ENCODE results near the gene GDNF. TPM values are rescaled to one million over a fixed set of nuclear protein-coding genes. Genes with fewer than 3 reads are reported as not detected.
"Not testable (repeated sequence)": the region's sequence is repeated elsewhere in the genome, so short reads cannot be mapped to it uniquely, and the experiment has no call there.

The GDNF gene
- total RNA-seq: not detected

GRCh38 chr5:37839407-37840052 is at the start of gene GDNF:
Gene GDNF (minus strand): TSS chr5:37840041. CDS start chr5:37834796, 5,245 bp downstream.
- ChIA-PET CTCF (interaction anchor here (1.4 kb wide), 1 partner anchor 353 kb away, joined by 9 read pairs; no protein-coding TSS in a partner anchor), POLR2A (no interaction called here)

DNA sequence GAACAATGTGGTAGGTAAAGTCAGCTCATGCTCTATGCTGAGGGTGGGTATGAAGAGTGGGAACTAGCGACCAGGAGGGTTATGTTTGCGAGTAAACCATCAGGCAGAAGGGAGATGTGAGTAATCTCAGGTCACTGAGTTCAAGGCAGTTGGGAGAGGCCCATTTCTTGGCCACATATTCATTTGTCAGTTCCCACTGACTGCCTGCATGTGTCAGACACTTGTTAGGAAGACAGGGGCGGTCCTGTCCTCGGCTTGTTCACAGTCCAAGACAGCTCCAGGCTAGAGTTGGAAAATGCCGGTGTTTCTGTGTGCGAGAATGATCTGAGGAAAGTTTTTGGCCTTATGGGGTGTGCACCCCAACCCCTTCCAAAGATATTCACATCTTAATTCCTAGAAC is 48.6 kb upstream of the GDNF start:
- POLR2A ChIA-PET: no interaction called here
- CTCF ChIA-PET: no interaction called here

- ChIA-PET CTCF (no interaction called here), POLR2A (no interaction called here)
Observed at GRCh38 chr5:37886242-37886905, 46.5 kb upstream of the GDNF start.

DNA sequence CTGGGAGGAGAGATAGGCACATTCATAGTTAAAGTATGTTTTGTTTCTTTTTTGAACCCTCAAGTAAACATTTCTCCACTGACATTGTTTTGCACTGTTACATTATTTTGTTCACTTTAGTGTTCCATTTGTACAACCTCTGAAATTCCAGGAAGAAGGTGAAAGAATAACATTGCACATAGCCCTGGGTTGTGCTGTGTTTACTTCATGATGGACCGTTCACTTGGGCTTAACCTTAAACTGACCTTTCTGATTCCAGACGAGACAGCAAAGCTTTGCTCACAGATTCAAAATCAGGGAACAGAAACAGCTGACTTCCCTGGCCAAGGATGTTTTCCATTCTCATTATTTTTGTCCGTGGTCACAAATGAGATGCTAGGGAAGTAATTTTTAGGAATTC is 42.8 kb upstream of the GDNF start:
- ChIA-PET POLR2A (no interaction called here), CTCF (no interaction called here)

DNA sequence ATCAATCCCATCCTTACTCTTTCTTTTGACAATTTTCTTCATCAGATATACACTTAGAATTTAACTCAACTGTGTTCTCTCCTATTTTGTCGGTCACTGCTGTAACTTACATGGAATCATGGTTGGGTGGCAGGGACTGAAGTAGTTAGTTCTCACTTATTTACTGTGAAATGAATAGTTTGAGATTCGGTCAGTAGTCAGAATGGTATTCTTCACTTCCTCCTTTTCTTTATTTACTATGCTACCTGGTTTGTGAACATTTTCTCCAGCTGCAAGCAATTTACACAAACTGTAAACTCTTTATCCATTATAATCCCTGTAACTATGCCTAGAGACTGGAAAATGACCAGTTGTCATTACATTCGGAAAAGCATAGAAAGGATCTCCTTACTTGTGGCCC is 41.5 kb upstream of the GDNF start:
- ChIA-PET CTCF (no interaction called here), POLR2A (no interaction called here)

DNA sequence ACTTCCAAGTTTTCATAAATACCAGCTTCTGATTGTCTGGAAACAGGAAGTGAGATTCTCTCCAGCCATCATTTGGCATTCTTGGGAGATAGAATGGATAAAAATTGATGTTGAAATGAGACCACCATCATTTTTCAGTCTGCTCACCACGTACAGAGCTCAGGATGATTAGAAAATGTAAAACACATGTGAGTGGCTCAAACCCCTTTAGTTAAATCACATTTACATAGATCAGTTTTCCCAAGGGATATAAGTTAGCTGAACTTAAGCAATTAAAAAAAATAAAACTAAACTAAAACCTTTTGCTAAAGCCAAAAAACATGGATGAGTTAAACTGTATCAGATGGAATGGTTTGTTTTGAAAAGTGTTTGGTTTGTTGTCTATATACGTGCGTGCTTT is 37.1 kb upstream of the GDNF start:
- ChIA-PET POLR2A (no interaction called here), CTCF (no interaction called here)

DNA sequence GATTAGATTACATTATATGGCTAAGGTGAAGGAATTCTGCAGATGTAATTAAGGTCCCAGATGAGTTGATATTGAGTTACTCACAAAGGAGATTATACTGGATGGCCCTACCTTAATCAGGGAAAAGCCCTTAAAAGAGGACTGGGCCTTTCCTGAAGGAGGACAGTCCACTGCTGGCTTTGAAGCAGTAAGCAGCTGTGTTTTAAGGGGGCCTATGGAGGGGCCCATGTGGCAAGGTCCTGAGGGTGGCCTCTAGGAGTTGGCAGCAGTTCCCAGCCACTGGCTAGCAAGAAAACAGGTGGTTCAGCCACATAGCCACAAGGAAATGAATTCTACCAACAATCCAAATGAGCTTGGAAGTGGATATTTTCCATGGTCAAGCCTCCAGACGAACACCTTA is 36.4 kb upstream of the GDNF start:
- ChIA-PET POLR2A (no interaction called here), CTCF (no interaction called here)

- CTCF ChIA-PET: no interaction called here
- POLR2A ChIA-PET: no interaction called here
Observed at GRCh38 chr5:37875051-37875787, 35.4 kb upstream of the GDNF start.

- ChIA-PET CTCF (no interaction called here), POLR2A (no interaction called here)
Observed at GRCh38 chr5:37873988-37874387, 34.1 kb upstream of the GDNF start.

- ChIA-PET CTCF (no interaction called here), POLR2A (no interaction called here)
Observed at GRCh38 chr5:37871023-37871815, 31.4 kb upstream of the GDNF start.

DNA sequence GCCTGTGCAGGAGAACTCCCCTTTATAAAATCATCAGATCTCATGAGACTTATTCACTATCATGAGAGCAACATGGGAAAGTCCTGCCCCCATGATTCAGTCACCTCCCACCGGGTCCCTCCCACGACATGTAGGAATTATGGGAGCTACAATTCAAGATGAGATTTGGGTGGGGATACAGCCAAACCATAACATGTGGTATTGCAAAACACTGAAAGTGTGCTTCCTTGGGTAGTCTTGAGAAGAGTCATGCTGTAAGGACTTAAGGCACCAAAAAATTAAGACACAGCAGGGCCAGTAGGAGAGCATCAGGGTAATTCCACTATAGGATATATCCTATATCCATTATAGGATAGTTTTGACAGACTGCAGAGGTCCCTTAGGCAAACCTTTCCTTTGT is 29.4 kb upstream of the GDNF start:
- ChIA-PET CTCF (no interaction called here), POLR2A (no interaction called here)

DNA sequence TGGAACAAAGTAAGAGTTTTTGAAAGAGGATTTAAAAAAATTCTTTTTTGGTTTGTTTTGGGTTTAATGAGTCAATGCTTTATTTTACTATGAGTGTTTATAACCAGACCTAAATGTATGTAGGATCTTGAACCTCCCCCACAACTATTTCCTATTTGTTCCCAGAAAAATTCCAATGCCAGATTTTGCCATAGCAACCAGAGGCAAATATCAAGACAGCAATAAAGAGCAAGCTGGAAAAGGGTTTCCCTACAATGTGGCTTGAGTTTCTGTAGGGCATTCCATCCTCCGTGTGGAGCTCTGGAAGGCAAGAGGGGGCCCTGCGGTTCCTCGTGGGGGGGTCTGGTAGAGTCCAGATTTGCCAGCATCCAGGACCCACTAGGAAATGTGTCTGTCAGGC is 27.8 kb upstream of the GDNF start:
- ChIA-PET POLR2A (no interaction called here), CTCF (no interaction called here)

- CTCF ChIA-PET, POLR2A ChIA-PET: not testable (repeated sequence)
Observed at GRCh38 chr5:37862907-37863306, 23.1 kb upstream of the GDNF start.

DNA sequence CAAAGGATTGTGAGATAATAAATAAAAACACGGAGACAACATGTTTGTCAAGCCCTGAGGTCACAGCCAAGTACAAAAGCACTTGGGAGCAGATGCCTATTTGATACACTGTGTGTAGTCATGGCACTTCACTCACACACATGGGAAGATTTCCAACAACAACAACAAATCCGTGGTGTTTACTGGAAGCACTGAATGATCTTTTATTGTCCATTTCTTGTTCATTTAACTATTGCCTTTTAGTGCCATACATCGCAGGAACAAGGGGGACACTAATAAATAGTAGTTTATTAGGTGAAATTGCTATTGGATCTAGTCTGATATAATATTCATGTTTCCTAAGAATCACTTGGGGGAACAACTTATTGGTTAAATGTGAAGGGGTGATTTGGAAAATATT is 20.4 kb upstream of the GDNF start:
- ChIA-PET POLR2A (no interaction called here), CTCF (no interaction called here)

- POLR2A ChIA-PET: no interaction called here
- CTCF ChIA-PET: no interaction called here
Observed at GRCh38 chr5:37859805-37860204, 20.0 kb upstream of the GDNF start.

DNA sequence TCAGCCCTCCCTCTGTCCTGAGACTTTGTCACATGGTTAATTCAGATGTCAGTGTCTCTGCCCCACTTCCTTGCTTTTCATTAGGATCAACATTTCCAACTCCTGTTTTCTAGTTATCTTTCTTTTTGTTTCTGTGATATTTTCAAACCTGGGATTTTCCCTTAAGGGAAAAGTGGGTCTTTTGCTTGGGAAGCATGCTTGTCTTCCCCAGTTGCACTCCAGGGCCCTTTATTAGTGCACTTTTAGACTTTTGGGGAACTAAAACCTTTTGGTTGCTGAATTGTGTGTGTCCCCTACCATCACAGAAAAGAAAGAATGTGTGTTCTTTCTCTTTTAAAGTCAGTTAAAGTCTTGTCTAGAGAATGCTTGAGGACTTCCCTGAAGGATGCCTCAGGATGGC is 18.4 kb upstream of the GDNF start:
- POLR2A ChIA-PET: no interaction called here
- CTCF ChIA-PET: no interaction called here

DNA sequence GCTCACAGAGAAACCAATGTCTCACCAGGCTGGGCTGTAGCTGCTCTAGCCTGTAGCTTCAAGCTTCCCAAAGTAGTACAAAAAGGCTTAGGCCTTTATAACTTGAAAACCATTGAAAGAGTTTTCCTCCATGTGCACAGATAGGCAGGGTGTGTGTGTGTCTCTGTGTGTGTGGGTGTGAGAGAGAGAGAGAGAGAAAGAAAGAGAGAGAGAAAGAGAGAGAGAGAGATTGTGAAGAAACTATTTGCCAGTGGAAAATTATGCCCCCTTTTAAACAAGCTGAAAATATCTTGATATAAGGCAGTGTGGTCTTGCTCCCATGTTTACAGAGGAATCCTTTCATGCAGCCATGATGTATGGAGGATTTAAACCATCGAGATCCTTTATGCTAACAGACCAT is 17.9 kb upstream of the GDNF start:
- POLR2A ChIA-PET: no interaction called here
- CTCF ChIA-PET: no interaction called here

DNA sequence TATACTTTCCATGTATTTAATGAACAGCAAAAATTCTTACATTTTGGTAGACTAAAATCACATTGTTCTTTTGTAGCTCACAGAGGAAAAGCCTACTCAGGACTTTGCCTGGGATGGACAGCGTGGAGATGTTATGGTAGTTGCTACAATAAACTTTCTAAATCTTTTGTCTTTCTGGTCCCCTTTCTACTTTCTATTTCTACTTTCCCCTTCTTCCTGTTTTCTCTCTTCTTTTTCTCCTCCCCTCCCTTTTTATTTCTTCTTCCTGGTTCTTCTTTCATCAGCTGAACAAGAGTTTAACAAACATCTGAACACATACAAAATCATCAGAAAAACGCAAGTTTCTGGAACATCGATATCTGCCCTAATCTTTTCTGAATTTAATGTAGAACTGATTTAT is 15.6 kb upstream of the GDNF start:
- CTCF ChIA-PET: no interaction called here
- POLR2A ChIA-PET: no interaction called here

- POLR2A ChIA-PET: no interaction called here
- CTCF ChIA-PET: no interaction called here
Observed at GRCh38 chr5:37851305-37851704, 11.5 kb upstream of the GDNF start.

- ChIA-PET CTCF (no interaction called here), POLR2A (no interaction called here)
Observed at GRCh38 chr5:37850226-37850865, 10.5 kb upstream of the GDNF start.

- POLR2A ChIA-PET: no interaction called here
- CTCF ChIA-PET: no interaction called here
Observed at GRCh38 chr5:37849641-37850040, 9.8 kb upstream of the GDNF start.

Data from activated CD8-positive, alpha-beta memory T cell treated with anti-CD3 and anti-CD28 coated beads for 36 hours (primary cell).